Retinal pigment epithelial cell (primary cell): ENCODE measurements around the gene SDC4.

ENCODE experiments used
- DNase-seq: peaks from one replicate; pipeline ENCODE4 v3.0.0-alpha.2; 2010; ENCODE audit warnings: low read depth
- H3K4me3 ChIP-seq: 2 replicates; pipeline ENCODE4 v1.5.1; 2011; ENCODE audit warnings: mild to moderate bottlenecking, low read length, control low read depth, moderate library complexity
- TF ChIP-seq, protein P1 (sequence below): conservative IDR thresholded peaks from 2 replicates; pipeline ENCODE4 v1.5.1; 2011; ENCODE audit warnings: low read depth, low read length, control low read depth, inconsistent platforms

SDC4 gene

DNA sequence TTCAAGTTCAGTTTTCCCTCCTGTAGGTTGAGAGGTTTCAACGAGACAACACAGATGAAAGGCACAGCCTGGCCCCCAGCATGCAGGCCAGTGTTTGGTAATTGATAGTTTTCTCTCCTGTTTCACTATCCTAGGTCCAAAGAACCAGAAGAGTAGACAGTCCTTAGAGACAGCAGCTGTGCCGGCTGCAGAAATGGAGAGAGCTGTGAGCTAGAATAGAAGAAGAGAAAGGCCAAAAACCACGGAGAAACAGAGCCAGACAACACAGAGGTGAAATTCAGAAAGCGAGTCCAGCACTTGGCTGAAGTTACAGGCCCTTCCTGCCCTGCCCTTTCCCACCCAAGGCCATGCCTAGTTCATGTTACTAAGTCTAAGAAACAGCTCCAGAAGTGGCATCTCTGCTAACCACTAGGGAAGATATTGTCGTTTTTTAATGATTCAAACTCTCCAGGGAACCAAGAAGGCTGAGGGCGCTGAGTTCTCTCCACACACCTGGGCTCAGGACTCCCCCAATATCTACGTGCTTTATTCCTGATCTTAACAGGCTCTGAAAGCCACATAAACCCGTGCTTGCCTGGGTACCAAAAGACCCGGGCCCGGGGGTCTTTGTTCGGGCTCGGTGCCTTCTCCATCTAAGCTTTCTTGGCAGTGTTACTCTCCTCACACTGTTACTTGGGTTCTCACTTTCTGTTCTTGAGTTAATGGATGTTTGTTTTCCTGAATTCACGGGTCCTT, 58.1 kb downstream of the SDC4 start:
- TF ChIP-seq, protein P1, sequence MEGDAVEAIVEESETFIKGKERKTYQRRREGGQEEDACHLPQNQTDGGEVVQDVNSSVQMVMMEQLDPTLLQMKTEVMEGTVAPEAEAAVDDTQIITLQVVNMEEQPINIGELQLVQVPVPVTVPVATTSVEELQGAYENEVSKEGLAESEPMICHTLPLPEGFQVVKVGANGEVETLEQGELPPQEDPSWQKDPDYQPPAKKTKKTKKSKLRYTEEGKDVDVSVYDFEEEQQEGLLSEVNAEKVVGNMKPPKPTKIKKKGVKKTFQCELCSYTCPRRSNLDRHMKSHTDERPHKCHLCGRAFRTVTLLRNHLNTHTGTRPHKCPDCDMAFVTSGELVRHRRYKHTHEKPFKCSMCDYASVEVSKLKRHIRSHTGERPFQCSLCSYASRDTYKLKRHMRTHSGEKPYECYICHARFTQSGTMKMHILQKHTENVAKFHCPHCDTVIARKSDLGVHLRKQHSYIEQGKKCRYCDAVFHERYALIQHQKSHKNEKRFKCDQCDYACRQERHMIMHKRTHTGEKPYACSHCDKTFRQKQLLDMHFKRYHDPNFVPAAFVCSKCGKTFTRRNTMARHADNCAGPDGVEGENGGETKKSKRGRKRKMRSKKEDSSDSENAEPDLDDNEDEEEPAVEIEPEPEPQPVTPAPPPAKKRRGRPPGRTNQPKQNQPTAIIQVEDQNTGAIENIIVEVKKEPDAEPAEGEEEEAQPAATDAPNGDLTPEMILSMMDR, result no peak
- DNase-seq, result no peak
- H3K4me3 ChIP-seq, result no peak overlapping the region

DNA sequence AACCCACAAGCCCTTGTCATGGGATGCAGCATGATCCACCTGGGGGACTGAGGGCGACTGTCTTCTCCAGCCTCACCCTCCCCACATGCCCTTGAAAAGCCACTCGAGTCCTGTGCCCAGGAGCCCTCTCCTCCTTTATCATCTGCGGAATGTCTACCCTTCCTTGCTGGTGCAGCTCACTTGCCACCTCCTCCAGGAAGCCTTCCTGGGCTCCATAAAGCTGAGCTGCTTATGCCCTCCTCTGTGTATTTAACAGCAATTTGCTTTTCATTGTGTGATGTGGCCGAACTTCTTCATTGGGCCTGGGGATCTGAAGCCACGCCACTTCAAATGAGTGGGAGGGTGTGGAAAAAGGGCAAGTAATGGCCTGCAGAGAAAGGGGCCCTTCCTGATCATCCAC, 59.4 kb downstream of the SDC4 start:
- TF ChIP-seq, protein P1, result no peak
- no peak overlapping the region for H3K4me3 ChIP-seq
- DNase-seq, result no peak

DNA sequence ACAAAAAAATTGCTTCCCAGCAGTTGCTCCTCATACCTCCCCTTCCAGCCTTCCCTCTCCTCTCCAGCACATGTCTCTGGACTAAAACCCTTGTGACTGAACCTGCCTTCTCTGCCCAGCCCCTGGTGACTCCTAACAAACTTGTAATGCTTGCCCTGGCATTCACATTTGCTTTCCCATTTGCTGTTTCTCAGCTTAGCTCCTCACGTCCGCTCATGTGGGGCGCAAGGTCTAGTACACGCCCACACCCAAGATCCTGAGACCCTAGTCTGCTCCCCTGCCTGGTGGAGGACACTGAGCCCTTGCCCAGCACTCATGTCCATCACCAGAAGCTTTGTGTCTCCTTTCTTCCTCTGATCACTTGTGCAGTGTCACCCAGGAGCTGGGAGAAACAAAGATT, 59.8 kb downstream of the SDC4 start:
- H3K4me3 ChIP-seq, result no peak overlapping the region
- TF ChIP-seq, protein P1, result no peak
- no peak for DNase-seq

DNA sequence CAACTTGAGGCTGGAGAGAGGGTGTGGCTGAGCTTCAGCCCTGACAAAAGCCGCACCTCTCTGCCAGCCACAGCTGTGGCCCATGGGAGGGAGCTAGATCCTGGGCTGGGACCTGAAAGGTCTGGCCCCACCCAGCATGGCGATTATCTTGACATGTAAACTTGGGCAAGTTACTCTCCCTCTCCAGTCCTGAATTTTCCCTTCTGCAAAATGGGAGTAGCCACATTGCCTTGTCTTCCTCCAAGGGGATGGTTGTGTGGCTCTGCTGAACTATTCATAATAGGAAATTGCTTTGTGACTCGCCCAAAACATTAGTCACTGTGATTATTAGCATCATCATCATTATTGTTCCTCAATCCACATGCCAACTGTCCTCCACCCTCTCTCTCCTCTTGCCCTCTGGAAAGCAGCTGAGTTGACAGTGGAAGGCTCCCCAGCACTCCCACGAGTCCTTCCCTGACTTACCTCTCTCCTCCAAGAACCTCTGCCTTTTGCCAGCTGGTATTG, 64.6 kb downstream of the SDC4 start:
- no peak for DNase-seq
- TF ChIP-seq, protein P1, result no peak
- H3K4me3 ChIP-seq, result no peak overlapping the region

DNA sequence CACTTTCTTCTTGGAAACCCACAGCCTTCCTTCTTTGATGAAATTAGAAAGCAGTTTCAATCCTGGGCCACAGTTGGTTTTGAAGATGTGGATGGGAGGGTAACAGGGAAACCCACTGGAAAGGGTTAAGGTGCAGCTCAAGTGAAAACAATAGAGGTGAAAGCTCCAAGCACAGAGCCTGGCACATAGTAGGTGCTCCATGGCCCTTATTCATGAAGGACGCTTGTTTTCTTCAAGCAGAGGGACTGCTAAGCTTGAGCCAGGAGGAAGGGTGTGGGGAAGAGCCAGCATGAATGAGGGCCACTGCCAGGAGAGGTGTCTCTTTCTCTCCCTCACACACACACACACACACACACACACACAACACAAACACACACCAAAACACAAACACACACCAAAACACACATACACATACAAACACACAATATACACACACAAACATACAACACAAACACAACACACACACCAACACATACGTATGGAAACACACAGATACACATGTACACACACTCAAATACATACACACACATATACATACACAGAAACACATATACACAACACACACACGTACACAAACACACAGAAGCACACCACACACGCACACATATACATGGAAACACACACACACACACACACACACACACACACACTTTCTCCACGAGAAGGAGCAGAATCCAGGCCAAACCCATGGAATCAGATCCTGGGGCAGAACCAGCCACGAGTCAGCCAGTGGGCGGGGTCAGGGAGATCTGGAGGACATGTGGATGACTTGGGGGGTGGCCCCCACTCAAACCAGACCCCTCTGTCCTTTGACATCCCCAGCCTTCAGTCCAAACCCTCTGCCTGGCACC, 65.3 kb downstream of the SDC4 start:
- no peak overlapping the region for H3K4me3 ChIP-seq
- no peak for DNase-seq
- TF ChIP-seq, protein P1, result no peak

DNA sequence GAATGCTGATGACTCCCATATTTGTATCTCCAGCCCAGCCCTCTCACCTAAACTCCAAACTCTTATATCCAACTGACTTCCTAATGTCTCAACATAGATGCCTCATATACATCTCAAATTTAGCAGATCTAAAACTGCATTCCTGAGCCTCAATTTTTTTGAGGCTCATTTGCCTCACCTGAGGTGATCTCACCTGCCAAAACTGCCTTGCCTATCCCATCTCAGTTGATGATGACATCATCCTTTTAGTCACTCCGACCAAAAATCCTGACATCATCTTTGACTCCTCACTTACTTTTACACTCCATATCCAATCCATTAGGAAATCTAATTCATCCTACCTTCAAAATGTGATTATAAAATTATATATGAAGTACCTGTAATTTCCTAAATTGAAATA, 68.2 kb downstream of the SDC4 start:
- DNase-seq, result no peak
- H3K4me3 ChIP-seq, result no peak overlapping the region
- TF ChIP-seq, protein P1, result no peak
